HepG2 (cell line): ENCODE results near the gene SLC27A3. TPM values are rescaled to one million over a fixed set of nuclear protein-coding genes. Genes with fewer than 3 reads are reported as not detected.

ENCODE experiments used
- ATAC-seq: fragments of 200-7000 bp; cut with Tn5 transposase; 3 replicates; pipeline ENCODE4 v1.9.1; 2020; ENCODE audit warnings: mild to moderate bottlenecking, moderate library complexity
- BruUV-seq: library from RNA; stranded (reverse); fragments of 400-500 nt; replicated peaks from 2 replicates; lab custom pipeline; 2021; lab: Mats Ljungman, UMichigan
- CTCF ChIA-PET: fragments of 300-600 bp; formaldehyde crosslinking; extraction: SDS; loops from one replicate; lab custom pipeline; 2021; ENCODE audit warnings: low total read pairs, inconsistent platforms, low intra/inter-chr PET ratio; lab: Yijun Ruan, JAX
- POLR2A ChIA-PET: fragments of 350-600 bp; sonication (Branson Sonifier 250); formaldehyde crosslinking; loops from one replicate; lab custom pipeline; 2020; ENCODE audit warnings: antibody characterized with exemption, inconsistent platforms; lab: Yijun Ruan, JAX
- DNase-seq: peaks from one replicate; pipeline ENCODE4 v3.0.0-alpha.2; 2015; ENCODE audit warnings: low spot score
- FAIRE-seq: peaks from 3 replicates; lab custom pipeline; 2011; peaks lifted over from hg19 to GRCh38; lab: Jason Lieb, UNC
- H2AFZ ChIP-seq: one replicate; pipeline ENCODE4 v1.6.1; 2011; ENCODE audit warnings: low read length, inconsistent platforms
- H3K27ac ChIP-seq: fragments of 300-600 bp; 3 replicates; pipeline ENCODE4 v1.8.0; 2011; ENCODE audit warnings: mixed run types, mild to moderate bottlenecking, mixed read lengths, low read length, inconsistent platforms; ENCODE audit not compliant: insufficient read depth; ENCODE audit errors: extremely low read length
- H3K27me3 ChIP-seq, 2 experiments: fragments of 200-600 bp in 1 of 2; 2 replicates in 1 of 2; 3 replicates in 1 of 2; pipeline versions ENCODE4 v1.6.0 to v1.8.0; 2011; ENCODE audit warnings: low read length in 2 of 2, mild to moderate bottlenecking in 2 of 2, moderate library complexity in 2 of 2, inconsistent platforms in 1 of 2; ENCODE audit not compliant: insufficient read depth in 2 of 2, control insufficient read depth in 1 of 2
- H3K36me3 ChIP-seq, 2 experiments: fragments of 200-600 bp in 1 of 2; replicated peaks in 1 of 2; 2 replicates in 1 of 2; 3 replicates in 1 of 2; pipeline versions ENCODE4 v1.5.1 to v1.8.0; 2011; ENCODE audit warnings: low read length in 2 of 2, inconsistent platforms in 1 of 2; ENCODE audit not compliant: insufficient read depth in 2 of 2, control insufficient read depth in 1 of 2
- H3K4me1 ChIP-seq: 2 replicates; pipeline ENCODE4 v1.5.1; 2012; ENCODE audit warnings: low read length, inconsistent platforms; ENCODE audit not compliant: insufficient read depth
- H3K4me2 ChIP-seq: 2 replicates; pipeline ENCODE4 v1.6.0; 2011; ENCODE audit warnings: low read depth, low read length, inconsistent platforms
- H3K4me3 ChIP-seq, 3 experiments: fragments of 200-600 bp in 1 of 3; sonication (generic), shearing (Covaris generic) in 1 of 3; replicated peaks in 1 of 3; 2 replicates each; pipeline ENCODE4 v1.5.1; 2011 to 2016; ENCODE audit warnings: low read length in 3 of 3, inconsistent platforms in 2 of 3, low read depth in 2 of 3, mild to moderate bottlenecking in 2 of 3, control low read depth in 1 of 3, mixed read lengths in 1 of 3; ENCODE audit not compliant: insufficient read depth in 1 of 3
- H3K79me2 ChIP-seq: one replicate; pipeline ENCODE4 v1.6.1; 2011; ENCODE audit warnings: low read length, inconsistent platforms; ENCODE audit not compliant: insufficient read depth
- H3K9ac ChIP-seq: 2 replicates; pipeline ENCODE4 v1.6.0; 2011; ENCODE audit warnings: mild to moderate bottlenecking, low read depth, low read length, inconsistent platforms; ENCODE audit not compliant: insufficient read depth
- H3K9me3 ChIP-seq: 2 replicates; pipeline ENCODE4 v1.5.1; 2012; ENCODE audit warnings: mild to moderate bottlenecking, low read length
- H4K20me1 ChIP-seq: 2 replicates; pipeline ENCODE4 v1.6.0; 2011; ENCODE audit warnings: inconsistent platforms, mild to moderate bottlenecking, low read length, moderate library complexity; ENCODE audit not compliant: insufficient read depth
- ATF1 ChIP-seq: IDR thresholded peaks from 2 replicates; pipeline ENCODE4 v1.6.1; 2016; ENCODE audit warnings: mild to moderate bottlenecking, control low read depth
- BRF2 ChIP-seq: sonication (generic); formaldehyde crosslinking; IDR thresholded peaks from 2 replicates; pipeline ENCODE4 v1.8.1; 2022; ENCODE audit warnings: mild to moderate bottlenecking, missing genetic modification reagents
- GPBP1L1 ChIP-seq: sonication (generic); formaldehyde crosslinking; IDR thresholded peaks from 2 replicates; pipeline ENCODE4 v1.5.0; 2020; ENCODE audit warnings: mild to moderate bottlenecking, missing genetic modification reagents
- MNT ChIP-seq: fragments of 450-650 bp; IDR thresholded peaks from 2 replicates; pipeline ENCODE4 v1.6.1; 2016
- NRL ChIP-seq: sonication (generic); formaldehyde crosslinking; IDR thresholded peaks from 2 replicates; pipeline ENCODE4 v1.5.0; 2020; ENCODE audit warnings: missing genetic modification reagents, mild to moderate bottlenecking, moderate library complexity, borderline replicate concordance
- PHB2 ChIP-seq: fragments of 450-650 bp; IDR thresholded peaks from 2 replicates; pipeline ENCODE4 v1.6.1; 2018; ENCODE audit not compliant: partially characterized antibody
- SNAPC5 ChIP-seq: sonication (generic); formaldehyde crosslinking; IDR thresholded peaks from 2 replicates; pipeline ENCODE4 v1.8.1; 2023; ENCODE audit warnings: mild to moderate bottlenecking, missing genetic modification reagents, borderline replicate concordance
- STAT5B ChIP-seq: sonication (generic); formaldehyde crosslinking; IDR thresholded peaks from 2 replicates; pipeline ENCODE4 v1.4.0; 2020; ENCODE audit warnings: missing genetic modification reagents
- TSC22D2 ChIP-seq: sonication (generic); formaldehyde crosslinking; IDR thresholded peaks from 2 replicates; pipeline ENCODE4 v1.5.1; 2020; ENCODE audit warnings: missing genetic modification reagents, mild to moderate bottlenecking, borderline replicate concordance
- ZBTB3 ChIP-seq: sonication (generic); formaldehyde crosslinking; IDR thresholded peaks from 2 replicates; pipeline ENCODE4 v1.4.0; 2020; ENCODE audit warnings: low read depth, mild to moderate bottlenecking, moderate library complexity, missing genetic modification reagents, borderline replicate concordance
- ZNF232 ChIP-seq: sonication (generic); formaldehyde crosslinking; IDR thresholded peaks from 2 replicates; pipeline ENCODE4 v1.4.0; 2020; ENCODE audit warnings: missing genetic modification reagents, borderline replicate concordance
- ZNF337 ChIP-seq: sonication (generic); formaldehyde crosslinking; IDR thresholded peaks from 2 replicates; pipeline ENCODE4 v1.5.1; 2020; ENCODE audit warnings: missing genetic modification reagents, low read depth, mild to moderate bottlenecking, borderline replicate concordance
- ZNF496 ChIP-seq: sonication (generic); formaldehyde crosslinking; IDR thresholded peaks from 2 replicates; pipeline ENCODE4 v1.8.1; 2023; ENCODE audit warnings: mild to moderate bottlenecking, moderate library complexity, missing genetic modification reagents; ENCODE audit not compliant: insufficient replicate concordance
- ZNF574 ChIP-seq: sonication (generic); formaldehyde crosslinking; IDR thresholded peaks from 2 replicates; pipeline ENCODE4 v1.4.0; 2020; ENCODE audit warnings: missing genetic modification reagents
- ZNF616 ChIP-seq: sonication (generic); formaldehyde crosslinking; IDR thresholded peaks from 2 replicates; pipeline ENCODE4 v1.5.0; 2020; ENCODE audit warnings: low read depth, mild to moderate bottlenecking, missing genetic modification reagents
- ZNF639 ChIP-seq: conservative IDR thresholded peaks from 2 replicates; pipeline ENCODE4 v1.6.1; 2018; ENCODE audit warnings: missing genetic modification reagents
- ZNF768 ChIP-seq: sonication (generic); formaldehyde crosslinking; IDR thresholded peaks from 2 replicates; pipeline ENCODE4 v1.4.0; 2020; ENCODE audit warnings: missing genetic modification reagents
- WGBS: methylation state at CpG from one replicate; pipeline ENCODE4 v1.1.6; 2017; ENCODE audit warnings: low lambda C conversion rate; 5-methylcytosine and 5-hydroxymethylcytosine counted together
- in situ Hi-C: cut with HindIII; loops from 2 replicates; pipeline ENCODE4 v1.10.0; 2017; ENCODE audit warnings: low pct_unique_long_range_greater_than_20kb; ENCODE audit not compliant: extremely low pct_ligation_motif_present
- intact Hi-C: fragments of 100-400 bp; cut with micrococcal nuclease; formaldehyde crosslinking; loops from one replicate; pipeline ENCODE4 v1.10.0; 2022; ENCODE audit not compliant: unreplicated experiment
- polyA plus RNA-seq, 8 experiments: library from polyadenylated mRNA; depleted of rRNA in 3 of 8; stranded (reverse) in 7 of 8; unstranded in 1 of 8; fragments of >200 nt; fragmentation: Illumina TruSeq in 4 of 8; extraction: Trizol in 4 of 8; gene quantifications; 2 replicates each; pipeline versions ENCODE4 v1.2.1 to v1.2.3, GENCODE V29; 2011 to 2016; ENCODE audit warnings: low read depth in 4 of 8, missing spikeins in 1 of 8, mixed read lengths in 1 of 8; ENCODE audit not compliant: insufficient read depth in 1 of 8
- total RNA-seq, 5 experiments: library from RNA; depleted of rRNA; stranded (reverse); fragments of >200 nt; fragmentation: Illumina TruSeq; extraction: Trizol; gene quantifications; 2 replicates each; pipeline ENCODE4 v1.2.3, GENCODE V29; 2016; ENCODE audit warnings: low read depth in 1 of 5

Gene SLC27A3
- total and polyA plus RNA-seq, 2 of the 13 experiments (the other 11 are each of a cell fraction or from before 2014, with no cell fraction given): 4.3 to 10.3 TPM

GRCh38 chr1:153754266-153754665 is 20.9 kb upstream of the SLC27A3 start:
- FAIRE-seq: no peak
- Histone ChIP-seq H2AFZ (no peak overlapping the region), H3K4me1 (no peaks in the 10 kb centered on the region), H3K4me3 (no peak overlapping the region), H3K4me2 (no peak overlapping the region), H3K9me3 (no peaks in the 10 kb centered on the region), H4K20me1 (no peaks in the 10 kb centered on the region), H3K27ac (no peak overlapping the region), H3K79me2 (no peaks in the 10 kb centered on the region), H3K9ac (no peak overlapping the region), H3K36me3 (peaks cover 14 to 64% of the 10 kb centered on the region in 2 experiments), H3K27me3 (no peaks in the 10 kb centered on the region)
- intact Hi-C loops (no loop called here), in situ Hi-C loops (no loop called here)
- ChIA-PET CTCF (no interaction called here), POLR2A (no interaction called here)
- 100% methylated on average over 2 of the region's 2 CpGs for WGBS
- BruUV-seq: no TSS peak
- no peak for DNase-seq
- ATAC-seq: no peak
- TF ChIP-seq PHB2 (no peak), TSC22D2 (CRISPR knock-in tag) (no peak), SNAPC5 (no peak), ZNF496 (no peak), NRL (CRISPR knock-in tag) (no peak), ZNF574 (no peak), STAT5B (CRISPR knock-in tag) (no peak), ZNF337 (CRISPR knock-in tag) (no peak), GPBP1L1 (CRISPR knock-in tag) (no peak), ZBTB3 (CRISPR knock-in tag) (no peak), ATF1 (no peak), ZNF232 (CRISPR knock-in tag) (no peak), ZNF616 (CRISPR knock-in tag) (no peak), ZNF768 (no peak), MNT (no peak), ZNF639 (no peak), BRF2 (CRISPR knock-in tag) (no peak)
